SK-N-SH treated with all-trans-retinoic acid at 6 μM for 48 hours (cell line): ENCODE results near the gene ADAMTSL1.

Source experiments
- ATAC-seq: fragments of 200-7000 bp; cut with Tn5 transposase; 3 replicates; pipeline ENCODE4 v1.9.1; 2020; ENCODE audit warnings: mild to moderate bottlenecking, moderate library complexity
- ARNTL ChIP-seq: fragments of 450-650 bp; formaldehyde crosslinking; IDR thresholded peaks from 2 replicates; pipeline ENCODE4 v1.5.0; 2020; ENCODE audit warnings: low read depth, mild to moderate bottlenecking, moderate library complexity, borderline replicate concordance
- BACH2 ChIP-seq: fragments of 250-450 bp; sonication (Bioruptor Pico); IDR thresholded peaks from 2 replicates; pipeline ENCODE4 v1.9.0; 2021; ENCODE audit warnings: mild to moderate bottlenecking, borderline replicate concordance
- CREB5 ChIP-seq: fragments of 250-450 bp; sonication (Bioruptor Pico); IDR thresholded peaks from 2 replicates; pipeline ENCODE4 v1.5.1; 2020; ENCODE audit warnings: low read depth, mild to moderate bottlenecking, moderate library complexity
- CSDC2 ChIP-seq: fragments of 250-450 bp; sonication (Bioruptor Pico); IDR thresholded peaks from 2 replicates; pipeline ENCODE4 v1.5.0; 2020; ENCODE audit warnings: mild to moderate bottlenecking, moderate library complexity
- CSRNP3 ChIP-seq: fragments of 250-450 bp; sonication (Bioruptor Pico); IDR thresholded peaks from 2 replicates; pipeline ENCODE4 v1.5.1; 2021; ENCODE audit warnings: mild to moderate bottlenecking, moderate library complexity
- ESRRG ChIP-seq: fragments of 250-450 bp; sonication (Bioruptor Pico); IDR thresholded peaks from 2 replicates; pipeline ENCODE4 v1.6.1; 2021; ENCODE audit warnings: mild to moderate bottlenecking
- GLIS3 ChIP-seq: fragments of 250-450 bp; sonication (Bioruptor Pico); IDR thresholded peaks from 2 replicates; pipeline ENCODE4 v1.5.0; 2020; ENCODE audit warnings: mild to moderate bottlenecking, moderate library complexity
- ISL1 ChIP-seq: fragments of 250-450 bp; sonication (Bioruptor Pico); IDR thresholded peaks from 2 replicates; pipeline ENCODE4 v2.1.2; 2022; ENCODE audit warnings: mild to moderate bottlenecking, moderate library complexity
- OSR1 ChIP-seq: fragments of 250-450 bp; sonication (Bioruptor Pico); IDR thresholded peaks from 2 replicates; pipeline ENCODE4 v1.8.0; 2022; ENCODE audit warnings: moderate library complexity, mild to moderate bottlenecking, inconsistent platforms
- PATZ1 ChIP-seq: fragments of 250-450 bp; sonication (Bioruptor Pico); IDR thresholded peaks from 2 replicates; pipeline ENCODE4 v1.8.0; 2020; ENCODE audit warnings: mild to moderate bottlenecking, moderate library complexity, borderline replicate concordance
- POU6F1 ChIP-seq: fragments of 250-450 bp; sonication (Bioruptor Pico); IDR thresholded peaks from 2 replicates; pipeline ENCODE4 v1.8.0; 2021; ENCODE audit warnings: low read depth, mild to moderate bottlenecking, moderate library complexity, borderline replicate concordance
- PPARA ChIP-seq: fragments of 250-450 bp; sonication (Bioruptor Pico); IDR thresholded peaks from 2 replicates; pipeline ENCODE4 v1.5.0; 2020; ENCODE audit warnings: mild to moderate bottlenecking, borderline replicate concordance
- SNAI2 ChIP-seq: fragments of 250-450 bp; sonication (Bioruptor Pico); IDR thresholded peaks from 2 replicates; pipeline ENCODE4 v1.5.0; 2020; ENCODE audit warnings: mild to moderate bottlenecking, moderate library complexity
- TCF4 ChIP-seq: fragments of 250-450 bp; sonication (Bioruptor Pico); IDR thresholded peaks from 2 replicates; pipeline ENCODE4 v1.8.0; 2021; ENCODE audit warnings: mild to moderate bottlenecking, moderate library complexity, borderline replicate concordance
- TOX ChIP-seq: fragments of 250-450 bp; sonication (Bioruptor Pico); IDR thresholded peaks from 2 replicates; pipeline ENCODE4 v1.8.0; 2021; ENCODE audit warnings: mild to moderate bottlenecking, moderate library complexity, borderline replicate concordance
- TSHZ2 ChIP-seq: fragments of 250-450 bp; sonication (Bioruptor Pico); IDR thresholded peaks from 2 replicates; pipeline ENCODE4 v1.5.0; 2020; ENCODE audit warnings: mild to moderate bottlenecking, moderate library complexity
- ZC3H10 ChIP-seq: fragments of 250-450 bp; sonication (Bioruptor Pico); IDR thresholded peaks from 2 replicates; pipeline ENCODE4 v1.5.1; 2021; ENCODE audit warnings: mild to moderate bottlenecking, moderate library complexity
- ZFP3 ChIP-seq: fragments of 250-450 bp; sonication (Bioruptor Pico); IDR thresholded peaks from 2 replicates; pipeline ENCODE4 v1.5.0; 2020; ENCODE audit warnings: mild to moderate bottlenecking, moderate library complexity
- ZFP30 ChIP-seq: fragments of 450-650 bp; formaldehyde crosslinking; IDR thresholded peaks from 2 replicates; pipeline ENCODE4 v1.5.0; 2022; ENCODE audit warnings: mild to moderate bottlenecking, moderate library complexity
- ZNF565 ChIP-seq: fragments of 450-650 bp; formaldehyde crosslinking; conservative IDR thresholded peaks from 2 replicates; pipeline ENCODE4 v1.5.0; 2020; ENCODE audit warnings: low read depth, mild to moderate bottlenecking, moderate library complexity
- ZNF70 ChIP-seq: fragments of 450-650 bp; formaldehyde crosslinking; IDR thresholded peaks from 2 replicates; pipeline ENCODE4 v1.5.0; 2020; ENCODE audit warnings: mild to moderate bottlenecking, moderate library complexity
- ZNF8 ChIP-seq: fragments of 450-650 bp; formaldehyde crosslinking; IDR thresholded peaks from 2 replicates; pipeline ENCODE4 v1.5.0; 2020; ENCODE audit warnings: mild to moderate bottlenecking, moderate library complexity

Gene ADAMTSL1

GRCh38 chr9:18441261-18441660, 32.7 kb upstream of the ADAMTSL1 start:
- no peak for TF ChIP-seq CSDC2
- TF ChIP-seq ISL1 (CRISPR knock-in tag) = no peak
- TF ChIP-seq GLIS3 (CRISPR knock-in tag) = no peak
- no peak for TF ChIP-seq ZNF8 (CRISPR knock-in tag)
- no peak for TF ChIP-seq ESRRG
- TF ChIP-seq ZFP30 (CRISPR knock-in tag) = no peak
- TF ChIP-seq PPARA (CRISPR knock-in tag) = no peak
- no peak for TF ChIP-seq ZFP3 (CRISPR knock-in tag)
- TF ChIP-seq PATZ1 (CRISPR knock-in tag) = no peak
- TF ChIP-seq POU6F1 = no peak
- TF ChIP-seq BACH2 (CRISPR knock-in tag) = no peak
- no peak for TF ChIP-seq OSR1 (CRISPR knock-in tag)
- no peak for TF ChIP-seq SNAI2 (CRISPR knock-in tag)
- no peak for TF ChIP-seq TOX (CRISPR knock-in tag)
- TF ChIP-seq TSHZ2 = no peak
- TF ChIP-seq ZNF70 = no peak
- no peak for TF ChIP-seq ZC3H10
- no peak for TF ChIP-seq ARNTL (CRISPR knock-in tag)
- no peak for TF ChIP-seq CREB5 (CRISPR knock-in tag)
- no peak for TF ChIP-seq ZNF565
- peak; percentile 4; the same call in 1 of the 3 replicates for ATAC-seq

- peak; percentile 83 for ATAC-seq
- TF ChIP-seq CSRNP3 (no peak), OSR1 (CRISPR knock-in tag) (no peak), PATZ1 (CRISPR knock-in tag) (no peak), ZC3H10 (no peak), TCF4 (CRISPR knock-in tag) (no peak), POU6F1 (no peak), ZNF8 (CRISPR knock-in tag) (no peak), BACH2 (CRISPR knock-in tag) (no peak), CREB5 (CRISPR knock-in tag) (no peak), GLIS3 (CRISPR knock-in tag) (no peak), ZFP3 (CRISPR knock-in tag) (no peak), PPARA (CRISPR knock-in tag) (no peak), ISL1 (CRISPR knock-in tag) (no peak), ARNTL (CRISPR knock-in tag) (no peak)
Measured at GRCh38 chr9:18442629-18443491, 31.1 kb upstream of the ADAMTSL1 start.
